Testis (tissue), 3 donors: Measurements from ENCODE around the gene UNK. TPM values are rescaled to one million over a fixed set of nuclear protein-coding genes. Genes with fewer than 3 reads are reported as not detected.

ENCODE experiments used
- DNase-seq: peaks from one replicate; pipeline ENCODE4 v3.0.0-alpha.2; 2019
- H3K27ac ChIP-seq, 2 donors: fragments of 200-600 bp; sonication (generic); one replicate each; pipeline ENCODE4 v1.5.1; 2019
- H3K27me3 ChIP-seq: fragments of 200-600 bp; sonication (generic); one replicate; pipeline ENCODE4 v1.5.1; 2019
- H3K36me3 ChIP-seq: fragments of 200-600 bp; sonication (generic); one replicate; pipeline ENCODE4 v1.5.1; 2017; ENCODE audit warnings: low read depth; ENCODE audit errors: missing control alignments
- H3K4me1 ChIP-seq: fragments of 200-600 bp; sonication (generic); one replicate; pipeline ENCODE4 v1.5.1; 2019
- H3K4me3 ChIP-seq, 2 donors: fragments of 200-600 bp; sonication (generic); one replicate each; pipeline ENCODE4 v1.5.1; 2017 to 2019
- H3K9me3 ChIP-seq: fragments of 200-600 bp; sonication (generic); one replicate; pipeline ENCODE4 v1.5.1; 2017
- POLR2A ChIP-seq: fragments of 450-650 bp; IDR thresholded peaks from one replicate; pipeline ENCODE4 v1.6.1; 2017; ENCODE audit warnings: antibody characterized with exemption, mild to moderate bottlenecking, moderate library complexity
- WGBS, 2 donors: methylation state at CpG; one replicate each; pipeline ENCODE4 v1.1.5; 2018; 5-methylcytosine and 5-hydroxymethylcytosine counted together
- intact Hi-C: fragments of 100-400 bp; cut with DNase I; formaldehyde crosslinking; loops from one replicate; pipeline ENCODE4 v1.15.1; 2023; ENCODE audit warnings: low total_unique reads
- polyA plus RNA-seq: library from polyadenylated mRNA; stranded (reverse); fragments of 350-450 nt; fragmentation: Illumina TruSeq; extraction: RNeasy Lipid Tissue Mini Kit (QIAGEN cat#74804); gene quantifications from one replicate; pipeline ENCODE4 v1.2.3, GENCODE V29; 2014; ENCODE audit warnings: low read depth, low replicate concordance; ENCODE audit not compliant: insufficient read depth
- total RNA-seq, 2 donors: library from RNA; depleted of rRNA; stranded (reverse); fragments of >200 nt; gene quantifications; one replicate each; pipeline ENCODE4 v1.2.3, GENCODE V29; 2016
- TF ChIP-seq, protein P1 (sequence below), 3 experiments: fragments of 450-650 bp in 2 of 3; fragments of 200-600 bp in 1 of 3; sonication (generic) in 1 of 3; IDR thresholded peaks; one replicate each; pipeline ENCODE4 v1.5.1; 2016 to 2019; ENCODE audit warnings: antibody characterized with exemption in 3 of 3, mild to moderate bottlenecking in 2 of 3, moderate library complexity in 1 of 3

Gene UNK
- total and polyA plus RNA-seq, 3 donors from 2014 or later, result 57.2 to 76.0 (median 66.7) TPM

GRCh38 chr17:75785016-75785890 lies 647 bp downstream of the UNK start:
- Histone ChIP-seq H3K4me1 (peaks cover 26% of the 10 kb centered on the region), H3K9me3 (no peaks in the 10 kb centered on the region), H3K27me3 (no peaks in the 10 kb centered on the region), H3K36me3 (no peaks in the 10 kb centered on the region), H3K4me3 (peak overlapping the region; percentile 74), H3K27ac (peak overlapping the region; percentile 100)
- DNase-seq, result peak; percentile 84
- intact Hi-C loops, result no loop called here
- 3 to 4% methylated on average over 21 to 43 of the region's 43 CpGs for WGBS, 2 donors
- TF ChIP-seq, protein P1, sequence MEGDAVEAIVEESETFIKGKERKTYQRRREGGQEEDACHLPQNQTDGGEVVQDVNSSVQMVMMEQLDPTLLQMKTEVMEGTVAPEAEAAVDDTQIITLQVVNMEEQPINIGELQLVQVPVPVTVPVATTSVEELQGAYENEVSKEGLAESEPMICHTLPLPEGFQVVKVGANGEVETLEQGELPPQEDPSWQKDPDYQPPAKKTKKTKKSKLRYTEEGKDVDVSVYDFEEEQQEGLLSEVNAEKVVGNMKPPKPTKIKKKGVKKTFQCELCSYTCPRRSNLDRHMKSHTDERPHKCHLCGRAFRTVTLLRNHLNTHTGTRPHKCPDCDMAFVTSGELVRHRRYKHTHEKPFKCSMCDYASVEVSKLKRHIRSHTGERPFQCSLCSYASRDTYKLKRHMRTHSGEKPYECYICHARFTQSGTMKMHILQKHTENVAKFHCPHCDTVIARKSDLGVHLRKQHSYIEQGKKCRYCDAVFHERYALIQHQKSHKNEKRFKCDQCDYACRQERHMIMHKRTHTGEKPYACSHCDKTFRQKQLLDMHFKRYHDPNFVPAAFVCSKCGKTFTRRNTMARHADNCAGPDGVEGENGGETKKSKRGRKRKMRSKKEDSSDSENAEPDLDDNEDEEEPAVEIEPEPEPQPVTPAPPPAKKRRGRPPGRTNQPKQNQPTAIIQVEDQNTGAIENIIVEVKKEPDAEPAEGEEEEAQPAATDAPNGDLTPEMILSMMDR (IDR thresholded peaks at IDR 0.05), result peak in 1 of 3 experiments; percentile 6
- TF ChIP-seq POLR2A, result no peak

GRCh38 chr17:75791254-75791653 lies 6.6 kb downstream of the UNK start:
- H3K4me1 ChIP-seq, result peaks cover 10% of the 10 kb centered on the region
- 88 to 91% methylated on average over 6 of the region's 6 CpGs for WGBS, 2 donors
- no peak for DNase-seq

GRCh38 chr17:75793460-75793859 lies 8.9 kb downstream of the UNK start:
- intact Hi-C loops, result no loop called here
- no peak for DNase-seq
- WGBS, 2 donors, result 71 to 76% methylated on average over 1 of the region's 1 CpG

More at GRCh38 chr17:75791254-75791653, 6.6 kb downstream of the UNK start:
- H3K27ac ChIP-seq, result no peak overlapping the region
- H3K27me3 ChIP-seq, result no peaks in the 10 kb centered on the region
- intact Hi-C loops, result no loop called here
- H3K9me3 ChIP-seq, result no peaks in the 10 kb centered on the region
- no peak overlapping the region for H3K4me3 ChIP-seq
- TF ChIP-seq POLR2A, result no peak
- TF ChIP-seq, protein P1 (IDR thresholded peaks at IDR 0.05), result no peak
- no peaks in the 10 kb centered on the region for H3K36me3 ChIP-seq

DNA sequence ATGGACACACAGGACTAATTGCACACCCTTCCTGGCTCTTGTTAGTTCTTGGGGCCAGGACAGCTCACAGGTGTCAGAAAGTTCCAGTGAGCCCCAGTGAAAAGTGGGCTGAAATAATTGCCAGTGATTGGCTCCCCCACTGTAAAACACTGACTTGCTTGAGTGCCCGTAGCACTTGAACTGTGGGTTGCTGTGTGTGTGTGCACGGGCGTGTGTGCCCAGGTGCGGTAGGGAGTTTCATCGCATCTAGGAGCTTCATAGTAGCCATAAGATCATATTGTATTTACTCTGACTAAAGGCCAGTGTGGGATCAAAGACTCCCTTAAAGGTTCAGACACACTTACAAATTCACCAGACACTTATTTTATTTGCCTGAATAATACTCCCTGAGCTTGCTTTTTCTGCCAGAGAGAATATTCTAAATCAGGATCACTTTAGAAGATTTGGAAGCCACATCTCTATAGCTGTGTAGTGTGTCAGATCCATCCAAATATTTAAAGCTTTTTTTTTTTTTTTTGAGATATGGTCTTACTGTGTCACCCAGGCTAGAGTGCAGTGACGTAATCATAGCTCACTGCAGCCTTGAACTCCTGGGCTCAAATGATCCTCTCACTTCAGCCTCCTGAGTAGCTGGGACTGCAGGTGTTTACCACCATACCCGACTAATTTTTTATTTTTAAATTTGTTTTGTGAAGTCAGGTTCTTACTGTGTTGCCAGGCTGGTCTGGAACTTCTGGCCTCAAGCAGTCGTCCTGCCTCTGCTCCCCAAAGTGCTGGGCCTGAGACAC lies 11.4 kb downstream of the UNK start:
- Histone ChIP-seq H3K27me3 (no peaks in the 10 kb centered on the region), H3K27ac (no peak overlapping the region), H3K4me1 (no peaks in the 10 kb centered on the region), H3K4me3 (no peak overlapping the region), H3K36me3 (no peaks in the 10 kb centered on the region), H3K9me3 (no peaks in the 10 kb centered on the region)
- TF ChIP-seq, protein P1 (IDR thresholded peaks at IDR 0.05), result no peak
- TF ChIP-seq POLR2A, result no peak
- intact Hi-C loops, result no loop called here
- 83 to 89% methylated on average over 8 of the region's 8 CpGs for WGBS, 2 donors
- no peak for DNase-seq

More at GRCh38 chr17:75793460-75793859, 8.9 kb downstream of the UNK start:
- H3K36me3 ChIP-seq, result no peaks in the 10 kb centered on the region
- H3K4me1 ChIP-seq, result no peaks in the 10 kb centered on the region
- TF ChIP-seq POLR2A, result no peak
- TF ChIP-seq, protein P1 (IDR thresholded peaks at IDR 0.05), result no peak
- no peaks in the 10 kb centered on the region for H3K27me3 ChIP-seq
- no peaks in the 10 kb centered on the region for H3K9me3 ChIP-seq
- no peak overlapping the region for H3K27ac ChIP-seq
- no peak overlapping the region for H3K4me3 ChIP-seq
